T-helper 17 cell (primary cell): ENCODE data around the gene FOXQ1. TPM values are rescaled to one million over a fixed set of nuclear protein-coding genes. Genes with fewer than 3 reads are reported as not detected.

ENCODE experiments used
- ATAC-seq: fragments of 150-1000 bp; cut with Tn5 transposase; 2 replicates; pipeline ENCODE4 v1.10.0; 2021; ENCODE audit warnings: mild to moderate bottlenecking, moderate library complexity
- DNase-seq, 3 donors: peaks; one replicate each; pipeline versions ENCODE4 v3.0.0 to v3.0.0-alpha.2; 2020 to 2021
- H3K9me3 ChIP-seq: one replicate; pipeline ENCODE4 v1.7.0; 2013; ENCODE audit warnings: low read length, mild to moderate bottlenecking; ENCODE audit not compliant: control insufficient read depth, poor library complexity, severe bottlenecking
- H3K27ac Mint-ChIP-seq: one replicate; pipeline ENCODE4 v1.8.0; 2022; ENCODE audit warnings: mild to moderate bottlenecking, moderate library complexity, mixed read lengths
- H3K27me3 Mint-ChIP-seq: one replicate; pipeline ENCODE4 v1.8.0; 2022; ENCODE audit warnings: mixed read lengths
- H3K36me3 Mint-ChIP-seq: one replicate; pipeline ENCODE4 v1.8.0; 2022; ENCODE audit warnings: low read depth, mixed read lengths
- H3K4me1 Mint-ChIP-seq: one replicate; pipeline ENCODE4 v1.8.0; 2022; ENCODE audit warnings: mild to moderate bottlenecking, mixed read lengths
- H3K4me3 Mint-ChIP-seq: one replicate; pipeline ENCODE4 v1.8.0; 2022; ENCODE audit warnings: mild to moderate bottlenecking, moderate library complexity, mixed read lengths
- total RNA-seq, 4 donors: library from RNA in 2 of 4; stranded (reverse) in 2 of 4; gene quantifications; one replicate each; pipeline ENCODE4 v1.2.3 and lab custom pipeline; 2022 to 2026

The FOXQ1 gene
- total RNA-seq, 2 donors from 2014 or later = not detected

GRCh38 chr6:1279065-1279464, 32.8 kb upstream of the FOXQ1 start:
- Mint-ChIP-seq H3K4me3 (no peak overlapping the region), H3K36me3 (no peaks in the 10 kb centered on the region), H3K27me3 (peaks cover 69% of the 10 kb centered on the region), H3K27ac (no peak overlapping the region), H3K4me1 (peaks cover 3% of the 10 kb centered on the region)
- no peak for DNase-seq
- ATAC-seq = no peak
- H3K9me3 ChIP-seq = no peaks in the 10 kb centered on the region

GRCh38 chr6:1280666-1281300, 31.1 kb upstream of the FOXQ1 start:
- Mint-ChIP-seq H3K4me3 (no peak overlapping the region), H3K27me3 (peaks cover 56% of the 10 kb centered on the region), H3K4me1 (peaks cover 3% of the 10 kb centered on the region), H3K27ac (no peak overlapping the region), H3K36me3 (no peaks in the 10 kb centered on the region)
- no peaks in the 10 kb centered on the region for H3K9me3 ChIP-seq
- ATAC-seq = no peak
- no peak for DNase-seq

DNA sequence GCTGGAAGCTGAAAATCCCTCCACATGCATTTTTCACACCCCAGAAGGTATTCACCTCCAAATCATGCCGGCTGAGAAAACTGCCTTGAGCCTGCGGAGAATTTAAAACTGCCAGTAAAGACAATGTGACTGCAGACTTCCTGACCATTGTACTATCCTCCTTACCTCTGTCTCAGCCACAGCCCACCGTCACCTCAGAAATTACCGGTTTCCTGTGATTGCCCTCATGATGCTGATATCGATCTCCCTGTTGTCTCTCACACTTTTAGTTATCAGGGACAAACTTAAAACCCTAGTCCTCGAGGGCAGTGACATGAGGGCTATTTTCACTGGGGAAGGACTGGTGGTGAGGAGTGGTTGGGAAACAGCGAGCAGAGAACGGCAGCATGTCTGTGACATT, 30.2 kb upstream of the FOXQ1 start:
- no peaks in the 10 kb centered on the region for H3K36me3 Mint-ChIP-seq
- peaks cover 3% of the 10 kb centered on the region for H3K4me1 Mint-ChIP-seq
- no peak for DNase-seq
- H3K27me3 Mint-ChIP-seq = peaks cover 62% of the 10 kb centered on the region
- no peak overlapping the region for H3K4me3 Mint-ChIP-seq
- H3K9me3 ChIP-seq = no peaks in the 10 kb centered on the region
- ATAC-seq = no peak
- H3K27ac Mint-ChIP-seq = no peak overlapping the region

DNA sequence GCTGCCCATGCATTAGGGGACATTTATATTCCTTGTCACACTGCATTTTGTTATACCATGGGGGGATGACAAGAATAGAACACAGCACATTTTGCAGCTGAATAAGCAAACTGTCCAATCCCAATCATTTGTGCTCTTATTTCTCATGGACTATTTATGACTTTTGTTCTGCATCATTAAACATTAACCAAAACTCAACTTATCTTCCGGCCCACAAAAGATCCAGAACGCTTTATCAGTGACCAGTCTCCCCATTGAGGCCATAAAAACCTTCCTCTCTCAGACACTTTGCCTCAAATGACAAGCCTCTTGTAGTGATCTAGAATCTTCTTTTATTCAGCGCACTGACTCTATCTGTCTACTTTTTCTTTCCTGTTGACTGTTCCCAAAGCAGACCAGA, 28.4 kb upstream of the FOXQ1 start:
- Mint-ChIP-seq H3K27ac (no peak overlapping the region), H3K4me1 (peaks cover 3% of the 10 kb centered on the region), H3K36me3 (no peaks in the 10 kb centered on the region), H3K4me3 (no peak overlapping the region), H3K27me3 (peaks cover 67% of the 10 kb centered on the region)
- ATAC-seq (no peak), DNase-seq (no peak)
- H3K9me3 ChIP-seq = no peaks in the 10 kb centered on the region

- Mint-ChIP-seq H3K4me3 (no peak overlapping the region), H3K27me3 (peaks cover 63% of the 10 kb centered on the region), H3K4me1 (peaks cover 3% of the 10 kb centered on the region), H3K27ac (no peak overlapping the region), H3K36me3 (no peaks in the 10 kb centered on the region)
- DNase-seq = no peak
- H3K9me3 ChIP-seq = no peaks in the 10 kb centered on the region
- no peak for ATAC-seq
Observed at GRCh38 chr6:1285556-1285955, 26.3 kb upstream of the FOXQ1 start.

GRCh38 chr6:1285956-1286355, 25.9 kb upstream of the FOXQ1 start:
- no peak for ATAC-seq
- no peak overlapping the region for H3K27ac Mint-ChIP-seq
- no peaks in the 10 kb centered on the region for H3K9me3 ChIP-seq
- peaks cover 3% of the 10 kb centered on the region for H3K4me1 Mint-ChIP-seq
- peaks cover 59% of the 10 kb centered on the region for H3K27me3 Mint-ChIP-seq
- DNase-seq = no peak
- no peak overlapping the region for H3K4me3 Mint-ChIP-seq
- no peaks in the 10 kb centered on the region for H3K36me3 Mint-ChIP-seq

GRCh38 chr6:1287103-1287591, 24.8 kb upstream of the FOXQ1 start:
- ATAC-seq = peak; percentile 25
- no peak for DNase-seq
- Mint-ChIP-seq H3K4me1 (no peaks in the 10 kb centered on the region), H3K27ac (no peak overlapping the region), H3K4me3 (no peak overlapping the region), H3K27me3 (peaks cover 52% of the 10 kb centered on the region), H3K36me3 (no peaks in the 10 kb centered on the region)
- no peaks in the 10 kb centered on the region for H3K9me3 ChIP-seq

GRCh38 chr6:1290086-1290485, 21.8 kb upstream of the FOXQ1 start:
- Mint-ChIP-seq H3K27me3 (peaks cover 50% of the 10 kb centered on the region), H3K4me1 (no peaks in the 10 kb centered on the region), H3K4me3 (peak overlapping the region; percentile 19), H3K36me3 (no peaks in the 10 kb centered on the region), H3K27ac (no peak overlapping the region)
- no peaks in the 10 kb centered on the region for H3K9me3 ChIP-seq
- DNase-seq (no peak), ATAC-seq (no peak)

DNA sequence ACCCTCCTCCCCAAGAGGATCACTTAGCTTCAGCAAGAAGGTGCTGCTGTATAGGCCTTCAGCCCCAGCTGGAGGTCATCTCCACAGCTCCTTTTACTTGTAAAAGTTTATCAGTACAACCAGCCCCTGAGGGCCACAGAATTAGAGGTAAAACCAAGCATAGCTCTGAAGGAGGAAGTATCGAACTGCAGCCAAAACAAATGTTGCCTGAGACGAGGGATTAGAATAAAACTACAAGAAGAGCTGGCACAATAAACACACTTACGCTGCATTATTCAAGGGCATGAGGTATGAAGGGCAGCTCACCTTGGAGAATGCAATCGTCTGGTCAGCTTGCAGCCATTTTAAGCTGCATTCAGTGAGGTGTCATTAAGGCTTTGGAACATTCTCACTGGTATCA, 21.1 kb upstream of the FOXQ1 start:
- Mint-ChIP-seq H3K27ac (no peak overlapping the region), H3K4me3 (no peak overlapping the region), H3K27me3 (peaks cover 57% of the 10 kb centered on the region)

DNA sequence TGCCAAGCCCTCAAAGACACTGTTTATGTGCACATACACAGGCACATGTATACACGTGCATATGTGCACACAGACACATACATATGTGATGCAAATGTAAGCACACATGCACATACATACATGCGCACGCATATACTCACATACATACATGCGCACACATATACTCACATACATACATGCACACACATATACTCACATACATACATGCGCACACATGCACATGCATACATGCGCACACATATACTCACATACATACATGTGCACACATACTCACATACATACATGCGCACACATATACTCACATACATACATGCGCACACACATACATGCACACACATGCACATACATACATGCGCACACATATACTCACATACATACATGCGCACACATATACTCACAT, 20.5 kb upstream of the FOXQ1 start:
- Mint-ChIP-seq H3K27me3 (peaks cover 60% of the 10 kb centered on the region), H3K36me3 (no peaks in the 10 kb centered on the region), H3K4me3 (no peak overlapping the region), H3K27ac (no peak overlapping the region), H3K4me1 (no peaks in the 10 kb centered on the region)
- no peak for ATAC-seq
- H3K9me3 ChIP-seq = no peaks in the 10 kb centered on the region
- no peak for DNase-seq

More for the DNA sequence above, 21.1 kb upstream of the FOXQ1 start:
- Mint-ChIP-seq H3K36me3 (no peaks in the 10 kb centered on the region), H3K4me1 (no peaks in the 10 kb centered on the region)
- H3K9me3 ChIP-seq = no peaks in the 10 kb centered on the region
- ATAC-seq (no peak), DNase-seq (no peak)

DNA sequence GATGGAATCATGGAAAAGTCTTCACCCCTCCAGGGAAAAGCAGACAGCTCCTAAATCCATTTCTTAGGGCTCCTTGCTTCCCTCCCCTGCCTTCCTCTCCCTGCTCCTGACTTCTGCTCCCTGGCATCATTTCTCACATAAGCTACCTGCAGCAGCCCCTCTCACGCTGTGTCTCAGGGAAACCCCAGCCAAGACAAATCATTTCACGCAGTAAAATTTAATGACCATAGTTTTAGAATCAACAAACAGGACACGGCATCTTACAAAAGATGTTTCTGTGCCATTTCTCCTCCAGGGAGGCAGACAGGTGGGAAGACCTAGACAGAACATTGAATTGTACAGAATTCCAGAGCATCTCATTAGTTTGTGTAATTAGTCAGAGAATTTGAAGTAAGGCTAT, 16.5 kb upstream of the FOXQ1 start:
- DNase-seq (no peak), ATAC-seq (no peak)
- no peaks in the 10 kb centered on the region for H3K9me3 ChIP-seq
- Mint-ChIP-seq H3K4me3 (no peak overlapping the region), H3K27me3 (peaks cover 60% of the 10 kb centered on the region), H3K4me1 (no peaks in the 10 kb centered on the region), H3K36me3 (no peaks in the 10 kb centered on the region), H3K27ac (no peak overlapping the region)

GRCh38 chr6:1296079-1296478, 15.8 kb upstream of the FOXQ1 start:
- no peaks in the 10 kb centered on the region for H3K9me3 ChIP-seq
- Mint-ChIP-seq H3K36me3 (no peaks in the 10 kb centered on the region), H3K27ac (no peak overlapping the region), H3K27me3 (peaks cover 58% of the 10 kb centered on the region), H3K4me3 (no peak overlapping the region), H3K4me1 (no peaks in the 10 kb centered on the region)
- DNase-seq = no peak
- ATAC-seq = no peak

DNA sequence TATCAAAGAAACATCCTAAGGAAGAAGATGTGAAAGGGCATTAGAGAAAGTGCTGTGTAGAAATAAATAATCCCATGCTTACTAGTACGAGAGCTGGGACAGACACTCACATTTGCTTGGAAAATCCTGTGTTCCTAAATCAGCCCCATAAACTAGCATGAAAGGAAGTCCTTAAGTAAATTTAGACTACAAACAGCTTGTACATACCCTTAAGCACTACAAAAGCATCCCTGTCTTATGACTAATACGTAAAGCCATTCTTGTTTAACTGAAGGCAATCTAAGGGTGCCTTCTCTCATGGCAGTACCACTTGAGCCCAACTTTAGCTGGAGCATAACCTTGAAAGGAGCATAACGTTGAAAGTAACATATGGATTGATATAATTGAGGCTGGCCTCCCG, 15.4 kb upstream of the FOXQ1 start:
- H3K4me1 Mint-ChIP-seq = no peaks in the 10 kb centered on the region
- H3K27ac Mint-ChIP-seq = no peak overlapping the region
- ATAC-seq = no peak
- H3K9me3 ChIP-seq = no peaks in the 10 kb centered on the region
- peaks cover 58% of the 10 kb centered on the region for H3K27me3 Mint-ChIP-seq
- H3K36me3 Mint-ChIP-seq = no peaks in the 10 kb centered on the region
- DNase-seq = no peak
- H3K4me3 Mint-ChIP-seq = no peak overlapping the region

GRCh38 chr6:1297746-1298145, 14.2 kb upstream of the FOXQ1 start:
- Mint-ChIP-seq H3K4me3 (no peak overlapping the region), H3K27me3 (peaks cover 55% of the 10 kb centered on the region), H3K36me3 (no peaks in the 10 kb centered on the region), H3K4me1 (no peaks in the 10 kb centered on the region), H3K27ac (no peak overlapping the region)
- DNase-seq (no peak), ATAC-seq (no peak)
- no peaks in the 10 kb centered on the region for H3K9me3 ChIP-seq
